Smooth muscle cell (in vitro differentiated cells): ENCODE measurements around the gene TMEM179B. TPM values are rescaled to one million over a fixed set of nuclear protein-coding genes. Genes with fewer than 3 reads are reported as not detected.

Source experiments
- DNase-seq: peaks from one replicate; lab custom pipeline; 2025; ENCODE audit not compliant: unreplicated experiment; lab: John Stamatoyannopoulos, UW
- H2AFZ ChIP-seq: fragments of 200-600 bp; sonication (generic); 2 replicates; pipeline ENCODE4 v1.6.0; 2016; ENCODE audit warnings: antibody characterized with exemption, low read depth, mild to moderate bottlenecking
- H3F3A ChIP-seq: fragments of 200-600 bp; sonication (generic); 2 replicates; pipeline ENCODE4 v1.6.0; 2017; ENCODE audit warnings: antibody characterized with exemption, low read depth
- H3K27ac ChIP-seq: fragments of 200-600 bp; sonication (generic); 2 replicates; pipeline ENCODE4 v1.5.1; 2016; ENCODE audit warnings: low read depth, mild to moderate bottlenecking
- H3K27me3 ChIP-seq: fragments of 200-600 bp; sonication (generic); 2 replicates; pipeline ENCODE4 v1.6.1; 2016; ENCODE audit warnings: low read depth, mild to moderate bottlenecking
- H3K36me3 ChIP-seq: fragments of 200-600 bp; sonication (generic); 2 replicates; pipeline ENCODE4 v1.5.1; 2016; ENCODE audit warnings: low read depth
- H3K4me1 ChIP-seq: fragments of 200-600 bp; sonication (generic); 2 replicates; pipeline ENCODE4 v1.5.1; 2016; ENCODE audit warnings: low read depth
- H3K4me2 ChIP-seq: fragments of 200-600 bp; sonication (generic); 2 replicates; pipeline ENCODE4 v1.6.0; 2016; ENCODE audit warnings: mild to moderate bottlenecking
- H3K4me3 ChIP-seq: fragments of 200-600 bp; sonication (generic); 2 replicates; pipeline ENCODE4 v1.5.1; 2016; ENCODE audit warnings: mild to moderate bottlenecking
- H3K79me2 ChIP-seq: fragments of 200-600 bp; sonication (generic); 2 replicates; pipeline ENCODE4 v1.6.0; 2016; ENCODE audit warnings: low read depth, mild to moderate bottlenecking
- H3K9ac ChIP-seq: fragments of 200-600 bp; sonication (generic); 2 replicates; pipeline ENCODE4 v1.6.0; 2016; ENCODE audit warnings: low read depth
- H3K9me3 ChIP-seq: fragments of 200-600 bp; sonication (generic); replicated peaks from 2 replicates; pipeline ENCODE4 v1.5.1; 2016; ENCODE audit warnings: low read depth
- H4K20me1 ChIP-seq: fragments of 200-600 bp; sonication (generic); 2 replicates; pipeline ENCODE4 v1.6.0; 2016; ENCODE audit warnings: low read depth
- CTCF ChIP-seq: fragments of 200-600 bp; sonication (generic); IDR thresholded peaks from 2 replicates; pipeline ENCODE4 v1.5.1; 2017; ENCODE audit warnings: borderline replicate concordance, mild to moderate bottlenecking, antibody characterized with exemption; ENCODE audit not compliant: insufficient read depth, poor library complexity, severe bottlenecking
- WGBS: methylation state at CpG from one replicate; pipeline ENCODE4 v1.1.7; 2016; ENCODE audit warnings: low lambda C conversion rate; 5-methylcytosine and 5-hydroxymethylcytosine counted together
- polyA plus RNA-seq: library from polyadenylated mRNA; unstranded; fragments of >200 nt; fragmentation: Nextera tagmentation; extraction: Ambion mirVana; gene quantifications from 2 replicates; pipeline ENCODE4 v1.2.1, GENCODE V29; 2016
- total RNA-seq: library from RNA; depleted of rRNA; stranded (reverse); fragments of >200 nt; gene quantifications from 2 replicates; pipeline ENCODE4 v1.2.3, GENCODE V29; 2014

TMEM179B gene
- total and polyA plus RNA-seq, 2 experiments from 2014 or later = 103 to 113 TPM

GRCh38 chr11:62794201-62794775 lies 7.1 kb downstream of the TMEM179B start:
- peaks cover 44% of the 10 kb centered on the region for H3F3A ChIP-seq
- H3K27ac ChIP-seq = peak overlapping the region; percentile 17
- H3K9me3 ChIP-seq = no peaks in the 10 kb centered on the region
- no peak overlapping the region for H3K4me2 ChIP-seq
- H2AFZ ChIP-seq = no peak overlapping the region
- no peak for TF ChIP-seq CTCF
- no peaks in the 10 kb centered on the region for H4K20me1 ChIP-seq
- DNase-seq = no peak
- peaks cover 25% of the 10 kb centered on the region for H3K79me2 ChIP-seq
- peaks cover 14% of the 10 kb centered on the region for H3K4me1 ChIP-seq
- H3K9ac ChIP-seq = no peak overlapping the region
- no peak overlapping the region for H3K4me3 ChIP-seq
- 75% methylated on average over 8 of the region's 8 CpGs for WGBS
- H3K27me3 ChIP-seq = no peaks in the 10 kb centered on the region
- H3K36me3 ChIP-seq = peaks cover 19% of the 10 kb centered on the region

- Histone ChIP-seq H3K79me2 (peaks cover 5% of the 10 kb centered on the region), H3K9me3 (no peaks in the 10 kb centered on the region), H3K4me3 (no peak overlapping the region), H3K4me2 (no peak overlapping the region), H3K27ac (no peak overlapping the region), H3K36me3 (peaks cover 27% of the 10 kb centered on the region), H4K20me1 (no peaks in the 10 kb centered on the region), H3K27me3 (no peaks in the 10 kb centered on the region), H3K9ac (no peak overlapping the region), H3F3A (peaks cover 39% of the 10 kb centered on the region), H3K4me1 (peaks cover 7% of the 10 kb centered on the region), H2AFZ (no peak overlapping the region)
- WGBS = 80% methylated on average over 7 of the region's 7 CpGs
- TF ChIP-seq CTCF = no peak
- no peak for DNase-seq
These were observed 9.1 kb downstream of the TMEM179B start for GRCh38 chr11:62796281-62796680.

GRCh38 chr11:62799486-62799885 lies 12.3 kb downstream of the TMEM179B start:
- Histone ChIP-seq H4K20me1 (peaks cover 26% of the 10 kb centered on the region), H3F3A (peaks cover 14% of the 10 kb centered on the region), H2AFZ (no peak overlapping the region), H3K9ac (no peak overlapping the region), H3K9me3 (no peaks in the 10 kb centered on the region), H3K27ac (no peak overlapping the region), H3K27me3 (no peaks in the 10 kb centered on the region), H3K4me3 (no peak overlapping the region), H3K36me3 (peaks cover 28% of the 10 kb centered on the region), H3K79me2 (peaks cover 27% of the 10 kb centered on the region), H3K4me2 (no peak overlapping the region), H3K4me1 (peaks cover 7% of the 10 kb centered on the region)
- WGBS = 98% methylated on average over 10 of the region's 10 CpGs
- DNase-seq = no peak
- TF ChIP-seq CTCF = no peak

- no peak for DNase-seq
- H3K4me3 ChIP-seq = no peak overlapping the region
- no peak overlapping the region for H3K27ac ChIP-seq
- no peak overlapping the region for H3K9ac ChIP-seq
- H3K4me1 ChIP-seq = peaks cover 10% of the 10 kb centered on the region
- TF ChIP-seq CTCF = no peak
- H4K20me1 ChIP-seq = peaks cover 32% of the 10 kb centered on the region
- H3K79me2 ChIP-seq = peaks cover 33% of the 10 kb centered on the region
- no peak overlapping the region for H2AFZ ChIP-seq
- no peaks in the 10 kb centered on the region for H3K27me3 ChIP-seq
- H3K36me3 ChIP-seq = peaks cover 18% of the 10 kb centered on the region
- WGBS = 100% methylated on average over 4 of the region's 4 CpGs
- H3F3A ChIP-seq = peaks cover 11% of the 10 kb centered on the region
- H3K4me2 ChIP-seq = no peak overlapping the region
- no peaks in the 10 kb centered on the region for H3K9me3 ChIP-seq
These were observed 13.9 kb downstream of the TMEM179B start for GRCh38 chr11:62801071-62801470.
